Occipital lobe (tissue), 3 donors: Measurements from ENCODE around the gene KAT5. TPM values are rescaled to one million over a fixed set of nuclear protein-coding genes. Genes with fewer than 3 reads are reported as not detected.
"Not testable (repeated sequence)": the region's sequence is repeated elsewhere in the genome, so short reads cannot be mapped to it uniquely, and the experiment has no call there.

ENCODE experiments used
- DNase-seq: peaks from one replicate; lab custom pipeline; 2025; lab: John Stamatoyannopoulos, UW
- small RNA-seq: library from RNA; depleted of rRNA; stranded (forward); fragments of <200 nt; gene quantifications from one replicate; pipeline ENCODE3, GENCODE V24; 2014
- total RNA-seq: library from RNA; depleted of rRNA; stranded (reverse); fragments of >200 nt; gene quantifications from one replicate; pipeline ENCODE4 v1.2.3, GENCODE V29; 2014

The KAT5 gene
- total RNA-seq, 1 donor from 2014 or later: 43.8 TPM

DNA sequence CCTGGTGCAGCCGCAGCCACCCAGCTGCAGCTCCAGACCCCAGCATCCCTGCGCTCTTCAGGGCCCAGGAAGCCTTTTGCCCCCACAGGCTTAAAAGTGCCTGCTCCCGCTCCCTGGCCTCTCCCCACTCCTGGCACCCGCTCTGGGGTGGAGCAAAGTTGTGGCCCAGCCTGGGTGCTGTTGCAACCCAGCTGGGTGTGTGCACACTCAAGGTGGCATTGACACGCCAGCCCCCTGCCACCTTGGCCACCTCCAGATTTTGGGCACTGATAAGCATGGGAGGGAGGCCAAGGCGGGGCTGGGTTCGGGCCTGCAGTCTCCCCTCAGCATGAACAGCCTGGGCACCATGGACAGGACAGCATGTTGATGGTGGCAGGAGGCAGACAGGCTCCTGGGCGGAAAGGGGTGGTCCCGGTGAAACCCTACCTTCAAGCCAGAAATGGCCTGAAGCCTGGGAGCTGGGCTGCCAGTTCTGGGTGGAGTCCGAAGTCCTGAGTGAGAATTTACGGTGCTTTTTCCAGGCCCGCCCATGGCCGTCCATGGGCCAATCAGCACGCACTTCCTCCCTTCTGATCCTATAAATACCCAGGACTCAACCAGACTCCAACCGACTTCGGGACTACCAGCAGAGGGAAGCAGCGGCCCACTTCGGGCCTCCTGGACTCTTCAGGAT, 32.1 kb downstream of the KAT5 start:
- no peak for DNase-seq

DNA sequence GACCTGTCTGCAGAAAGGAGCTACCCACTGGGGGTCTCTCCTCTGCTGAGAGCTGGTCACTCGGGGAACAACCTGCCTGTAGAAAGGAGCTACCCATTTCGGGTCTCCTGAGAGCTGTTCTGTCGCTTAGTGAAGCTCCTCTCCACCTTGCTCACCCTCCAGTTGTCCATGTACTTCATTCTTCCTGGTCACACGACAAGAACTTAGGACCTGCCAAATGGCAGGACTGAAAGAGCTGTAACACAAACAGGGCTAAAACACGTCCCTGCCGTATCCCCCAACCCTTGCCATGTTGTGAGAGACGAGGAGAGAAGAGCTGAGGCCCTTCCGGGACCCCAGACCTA, 32.6 kb downstream of the KAT5 start:
- DNase-seq: no peak

DNA sequence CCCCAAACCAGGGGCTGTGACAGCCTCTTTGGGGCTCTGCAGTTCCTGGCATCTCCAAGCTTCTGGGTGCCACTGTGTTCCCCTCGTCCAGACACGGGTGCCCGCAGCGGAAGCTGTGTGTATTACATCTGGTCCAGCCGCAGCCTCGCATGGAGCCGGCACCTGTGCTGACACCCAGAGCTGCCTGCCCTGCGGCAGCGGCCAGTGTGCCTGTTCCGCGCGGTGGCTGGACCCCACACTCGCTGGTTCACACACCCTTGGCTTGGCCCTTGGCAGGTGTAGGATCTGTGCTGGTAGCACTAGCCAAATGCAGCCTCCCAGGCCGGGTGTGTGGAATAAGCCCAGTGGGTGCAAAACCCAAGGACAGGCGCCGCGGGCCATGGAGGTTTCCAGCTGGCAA, 33.0 kb downstream of the KAT5 start:
- no peak for DNase-seq

DNA sequence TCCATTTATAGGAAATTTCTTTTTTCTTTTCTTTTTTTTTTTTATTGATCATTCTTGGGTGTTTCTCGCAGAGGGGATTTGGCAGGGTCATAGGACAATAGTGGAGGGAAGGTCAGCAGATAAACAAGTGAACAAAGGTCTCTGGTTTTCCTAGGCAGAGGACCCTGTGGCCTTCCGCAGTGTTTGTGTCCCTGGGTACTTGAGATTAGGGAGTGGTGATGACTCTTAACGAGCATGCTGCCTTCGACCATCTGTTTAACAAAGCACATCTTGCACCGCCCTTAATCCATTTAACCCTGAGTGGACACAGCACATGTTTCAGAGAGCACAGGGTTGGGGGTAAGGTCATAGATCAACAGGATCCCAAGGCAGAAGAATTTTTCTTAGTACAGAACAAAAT, 50.1 kb downstream of the KAT5 start:
- not testable (repeated sequence) for DNase-seq

DNA sequence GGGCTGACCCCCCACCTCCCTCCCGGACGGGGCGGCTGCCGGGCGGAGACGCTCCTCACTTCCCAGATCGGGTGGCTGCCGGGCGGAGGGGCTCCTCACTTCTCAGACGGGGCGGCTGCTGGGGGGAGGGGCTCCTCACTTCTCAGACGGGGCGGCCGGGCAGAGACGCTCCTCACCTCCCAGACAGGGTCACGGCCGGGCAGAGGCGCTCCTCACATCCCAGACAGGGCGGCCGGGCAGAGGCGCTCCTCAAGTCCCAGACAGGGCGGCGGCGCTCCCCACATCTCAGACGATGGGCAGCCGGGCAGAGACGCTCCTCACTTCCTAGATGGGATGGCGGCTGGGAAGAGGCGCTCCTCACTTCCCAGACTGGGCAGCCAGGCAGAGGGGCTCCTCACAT, 50.8 kb downstream of the KAT5 start:
- not testable (repeated sequence) for DNase-seq

DNA sequence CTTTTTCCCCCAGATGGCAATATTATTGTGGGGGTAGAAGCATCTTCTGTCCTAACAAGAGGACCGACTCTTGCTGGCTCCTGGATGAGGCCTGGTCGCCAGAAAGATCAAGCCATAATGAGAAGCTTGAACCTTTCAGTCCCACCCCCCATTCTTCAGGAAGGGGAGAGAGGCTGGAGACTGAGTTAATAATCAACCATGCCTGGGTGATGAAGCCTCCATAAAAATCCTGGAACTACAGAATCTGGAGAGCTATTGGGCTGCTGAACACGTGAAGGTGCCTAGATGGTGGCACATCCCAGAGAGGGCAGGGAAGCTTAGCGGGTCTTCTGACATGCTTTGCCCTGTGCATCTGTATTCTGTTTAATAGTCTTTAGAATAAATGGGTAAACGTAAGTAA, 52.4 kb downstream of the KAT5 start:
- no peak for DNase-seq

DNA sequence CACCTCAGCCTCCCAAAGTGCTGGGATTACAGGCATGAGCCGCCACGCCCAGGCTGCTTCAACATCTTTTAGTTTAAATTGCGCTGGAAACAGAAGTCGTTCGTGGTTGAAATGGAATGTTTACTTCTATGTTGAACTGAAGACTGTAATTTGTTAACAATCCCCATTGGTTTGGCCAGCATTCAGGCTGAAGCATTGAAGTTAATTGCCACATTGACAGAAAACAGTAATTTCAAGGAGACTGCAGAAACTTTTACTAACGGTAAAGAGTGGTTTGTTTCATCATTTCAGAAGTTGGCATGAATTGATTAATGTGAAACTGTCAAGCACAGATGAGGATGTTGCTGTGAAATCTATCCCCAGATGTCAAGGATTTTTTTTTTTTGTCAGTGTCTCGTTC, 54.5 kb downstream of the KAT5 start:
- DNase-seq: no peak

DNA sequence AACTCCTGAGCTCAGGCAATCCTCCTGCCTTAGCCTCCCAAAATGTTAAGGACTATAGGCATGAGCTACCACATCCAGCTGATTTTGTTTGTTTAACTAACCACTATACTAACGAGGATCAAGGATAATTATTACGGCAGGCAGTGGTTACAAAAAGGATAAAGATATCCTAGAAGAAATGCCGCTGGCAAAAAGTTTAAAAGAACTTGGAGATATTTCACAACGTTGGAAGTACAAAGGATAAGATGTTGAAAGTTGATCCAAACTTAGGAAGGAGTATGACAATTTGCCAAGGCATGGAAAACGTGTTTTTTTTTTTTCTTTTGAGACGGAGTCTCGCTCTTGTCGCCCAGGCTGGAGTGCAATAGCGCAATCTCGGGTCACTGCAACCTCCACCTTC, 55.4 kb downstream of the KAT5 start:
- DNase-seq: no peak

DNA sequence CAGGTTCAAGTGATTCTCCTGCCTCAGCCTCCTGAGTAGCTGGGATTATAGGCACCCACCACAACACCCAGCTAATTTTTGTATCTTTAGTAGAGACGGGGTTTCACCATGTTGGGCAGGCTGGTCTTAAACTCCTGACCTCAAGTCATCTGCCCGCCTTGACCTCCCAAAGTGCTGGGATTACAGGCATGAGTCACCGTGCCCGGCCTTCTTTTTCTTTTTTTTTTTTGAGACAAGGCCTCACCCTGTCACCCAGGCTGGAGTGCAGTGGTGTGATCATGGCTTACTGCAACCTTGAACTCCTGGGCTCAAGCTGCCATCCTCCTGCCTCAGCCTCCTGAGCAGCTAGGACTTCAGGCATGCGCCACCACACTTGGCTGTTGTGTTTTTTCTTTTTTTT, 55.8 kb downstream of the KAT5 start:
- not testable (repeated sequence) for DNase-seq

Small RNA genes lying within 50 kb of the gene (small RNA-seq; reads per million reads assigned to genes)
- not detected for gene RN7SL309P

Other genes starting within 250 kb of the KAT5 start
- gene MALAT1, start 213.2 kb upstream of the KAT5 start, total RNA-seq: 11,800 TPM
- gene SCYL1, start 187.2 kb upstream of the KAT5 start, total RNA-seq: 34.2 TPM
- gene LTBP3, start 153.9 kb upstream of the KAT5 start, total RNA-seq: 18.4 TPM
- gene ZNRD2, start 141.8 kb upstream of the KAT5 start, total RNA-seq: 23.6 TPM
- gene FAM89B, start 139.7 kb upstream of the KAT5 start, total RNA-seq: 22.3 TPM
- gene EHBP1L1, start 136.2 kb upstream of the KAT5 start, total RNA-seq: 9.7 TPM
- gene KCNK7, start 116.5 kb upstream of the KAT5 start, total RNA-seq: 0.31 TPM
- gene MAP3K11, start 98.0 kb upstream of the KAT5 start, total RNA-seq: 9.0 TPM
- gene PCNX3, start 96.5 kb upstream of the KAT5 start, total RNA-seq: 7.0 TPM
- 3.7 TPM for gene SIPA1, start 74.2 kb upstream of the KAT5 start, total RNA-seq
- gene RELA, start 49.3 kb upstream of the KAT5 start, total RNA-seq: 12.6 TPM
- 9.4 TPM for gene RNASEH2C, start 8.5 kb downstream of the KAT5 start, total RNA-seq
- gene AP5B1, start 68.7 kb downstream of the KAT5 start, total RNA-seq: 4.7 TPM
- gene OVOL1, start 74.8 kb downstream of the KAT5 start, total RNA-seq: not detected
- gene SNX32, start 121.7 kb downstream of the KAT5 start, total RNA-seq: 7.3 TPM
- gene CFL1, start 145.9 kb downstream of the KAT5 start, total RNA-seq: 404 TPM
- 45.9 TPM for gene MUS81, start 148.2 kb downstream of the KAT5 start, total RNA-seq
- gene EFEMP2, start 160.5 kb downstream of the KAT5 start, total RNA-seq: 13.3 TPM
- not detected for gene CTSW, start 167.6 kb downstream of the KAT5 start, total RNA-seq
- 107 TPM for gene FIBP, start 176.2 kb downstream of the KAT5 start, total RNA-seq
- 14.0 TPM for gene CCDC85B, start 178.4 kb downstream of the KAT5 start, total RNA-seq
- gene FOSL1, start 188.1 kb downstream of the KAT5 start, total RNA-seq: not detected
- gene C11orf68, start 206.8 kb downstream of the KAT5 start, total RNA-seq: 12.6 TPM
- gene DRAP1, start 207.2 kb downstream of the KAT5 start, total RNA-seq: 50.4 TPM
- gene TSGA10IP, start 233.2 kb downstream of the KAT5 start, total RNA-seq: not detected
- 22.1 TPM for gene SART1, start 249.5 kb downstream of the KAT5 start, total RNA-seq